ENCODE measurements around the gene MTFMT.

MTFMT gene

DNA sequence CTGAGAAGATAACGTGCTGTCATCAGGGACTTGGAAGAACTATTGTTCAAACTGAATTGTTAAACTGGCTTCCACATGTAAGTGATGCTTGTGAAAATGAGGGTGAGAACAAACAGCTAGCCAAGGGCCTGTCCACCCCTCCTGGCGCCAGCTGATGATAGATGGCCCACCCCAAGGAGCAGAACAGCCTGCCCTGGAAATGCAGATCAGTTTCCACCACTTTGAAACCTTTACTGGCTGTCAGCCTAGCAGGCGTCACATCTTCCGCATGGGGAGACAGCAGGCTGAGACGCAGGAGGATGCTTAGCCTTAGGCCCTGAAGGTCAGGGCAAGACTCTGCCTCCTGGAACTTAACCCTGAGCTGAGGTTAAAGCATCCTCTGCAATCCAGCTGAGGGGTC lies 9.4 kb upstream of the MTFMT start:
- no peak overlapping the region for H3K4me3 ChIP-seq (replicated peaks; ENCODE audit: low read depth, low read length)

DNA sequence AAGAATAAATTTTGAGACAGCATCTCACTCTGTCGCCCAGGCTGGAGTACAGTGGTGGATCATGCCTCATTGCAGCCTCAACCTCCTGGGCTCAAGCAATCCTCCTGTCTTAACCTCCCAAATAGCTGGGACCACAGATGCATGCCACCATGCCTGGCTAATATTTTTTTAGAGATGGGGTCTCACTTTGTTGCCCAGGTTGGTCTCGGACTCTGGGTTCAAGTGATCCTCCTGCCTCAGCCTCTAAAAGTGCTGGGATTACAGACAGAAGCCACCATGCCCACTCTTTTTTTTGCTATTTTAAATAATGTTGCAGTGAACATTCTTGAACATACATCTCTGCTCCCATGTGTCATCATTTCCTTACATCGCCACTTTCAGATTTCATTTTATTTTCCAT lies 9.0 kb upstream of the MTFMT start:
- H3K4me3 ChIP-seq (replicated peaks; ENCODE audit: low read depth, low read length), result no peak overlapping the region
- TF ChIP-seq, protein P1, sequence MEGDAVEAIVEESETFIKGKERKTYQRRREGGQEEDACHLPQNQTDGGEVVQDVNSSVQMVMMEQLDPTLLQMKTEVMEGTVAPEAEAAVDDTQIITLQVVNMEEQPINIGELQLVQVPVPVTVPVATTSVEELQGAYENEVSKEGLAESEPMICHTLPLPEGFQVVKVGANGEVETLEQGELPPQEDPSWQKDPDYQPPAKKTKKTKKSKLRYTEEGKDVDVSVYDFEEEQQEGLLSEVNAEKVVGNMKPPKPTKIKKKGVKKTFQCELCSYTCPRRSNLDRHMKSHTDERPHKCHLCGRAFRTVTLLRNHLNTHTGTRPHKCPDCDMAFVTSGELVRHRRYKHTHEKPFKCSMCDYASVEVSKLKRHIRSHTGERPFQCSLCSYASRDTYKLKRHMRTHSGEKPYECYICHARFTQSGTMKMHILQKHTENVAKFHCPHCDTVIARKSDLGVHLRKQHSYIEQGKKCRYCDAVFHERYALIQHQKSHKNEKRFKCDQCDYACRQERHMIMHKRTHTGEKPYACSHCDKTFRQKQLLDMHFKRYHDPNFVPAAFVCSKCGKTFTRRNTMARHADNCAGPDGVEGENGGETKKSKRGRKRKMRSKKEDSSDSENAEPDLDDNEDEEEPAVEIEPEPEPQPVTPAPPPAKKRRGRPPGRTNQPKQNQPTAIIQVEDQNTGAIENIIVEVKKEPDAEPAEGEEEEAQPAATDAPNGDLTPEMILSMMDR (IDR thresholded peaks at IDR 0.05; ENCODE audit: low read depth, low read length, missing control alignments), result no peak
- no peak for DNase-seq (ENCODE audit: extremely low read depth, low read depth)

More for the DNA sequence above, 9.4 kb upstream of the MTFMT start:
- TF ChIP-seq, protein P1 (IDR thresholded peaks at IDR 0.05; ENCODE audit: low read depth, low read length, missing control alignments), result no peak
- DNase-seq (ENCODE audit: extremely low read depth, low read depth), result no peak

DNA sequence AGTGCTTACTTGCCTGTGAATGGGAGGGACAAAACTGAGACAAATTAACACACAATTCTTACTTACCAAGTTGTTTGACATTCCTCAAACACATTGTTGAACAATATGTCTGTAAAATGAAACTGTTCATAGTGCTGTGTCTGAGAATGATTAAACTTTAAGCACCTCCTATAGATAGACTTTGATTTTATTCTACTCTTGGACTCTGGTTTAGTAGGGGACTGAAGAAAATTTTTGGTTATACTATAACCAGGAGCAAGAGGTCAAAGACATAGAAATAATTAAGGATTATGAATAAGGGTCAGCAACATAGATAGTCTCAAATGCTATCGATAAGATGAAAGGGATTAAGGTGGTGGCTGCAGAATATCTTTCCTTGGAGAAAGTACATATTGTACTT lies 7.9 kb upstream of the MTFMT start:
- no peak overlapping the region for H3K4me3 ChIP-seq (replicated peaks; ENCODE audit: low read depth, low read length)
- DNase-seq (ENCODE audit: extremely low read depth, low read depth), result no peak
- TF ChIP-seq, protein P1 (IDR thresholded peaks at IDR 0.05; ENCODE audit: low read depth, low read length, missing control alignments), result no peak

DNA sequence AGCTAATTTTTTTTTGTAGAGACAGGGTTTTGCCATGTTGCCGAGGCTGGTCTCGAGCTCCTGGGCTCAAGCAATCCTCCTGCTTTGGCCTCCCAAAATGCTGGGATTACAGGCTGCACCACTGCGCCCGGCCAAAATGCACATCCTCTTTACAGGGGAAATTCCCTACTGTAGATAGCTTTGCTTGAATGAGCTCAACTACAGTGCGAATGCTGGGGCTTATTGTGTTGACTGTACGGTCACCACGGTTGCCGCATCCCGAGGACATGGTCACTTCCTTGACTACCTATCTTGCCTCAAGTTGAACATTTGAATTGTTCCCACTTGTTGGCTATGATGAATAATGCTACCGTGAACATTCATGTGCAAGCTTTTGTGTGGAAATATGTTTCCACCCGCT lies 5.3 kb upstream of the MTFMT start:
- TF ChIP-seq, protein P1 (IDR thresholded peaks at IDR 0.05; ENCODE audit: low read depth, low read length, missing control alignments), result no peak
- DNase-seq (ENCODE audit: extremely low read depth, low read depth), result no peak
- no peak overlapping the region for H3K4me3 ChIP-seq (replicated peaks; ENCODE audit: low read depth, low read length)

DNA sequence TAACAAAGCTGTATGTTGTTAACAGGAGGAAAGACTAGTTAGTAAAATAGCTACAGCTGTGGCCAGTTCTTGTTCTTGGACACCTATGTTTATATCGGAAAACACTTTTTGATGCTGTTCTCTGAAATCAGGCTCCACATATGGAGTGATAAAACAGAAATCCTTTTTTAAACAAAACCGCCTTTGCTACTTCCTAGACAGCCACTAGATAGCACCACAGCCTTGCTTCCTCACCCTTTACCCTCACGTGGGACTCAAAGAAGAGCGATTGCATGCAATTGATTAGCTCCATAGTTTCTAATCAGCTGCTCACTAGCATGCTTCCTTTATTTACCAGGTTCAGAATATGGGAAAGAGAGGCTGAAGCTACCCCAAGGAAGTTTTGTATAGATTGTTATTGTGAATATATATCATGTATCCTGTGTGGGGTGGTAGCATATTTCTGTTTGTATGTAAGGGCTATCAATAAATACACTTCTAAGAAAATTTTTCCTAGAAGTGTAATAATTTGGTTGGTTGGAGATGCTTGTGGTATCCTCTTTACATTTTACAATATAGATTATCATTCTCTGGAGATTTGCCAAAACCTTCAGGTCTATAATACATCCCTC lies 4.3 kb upstream of the MTFMT start:
- peak; percentile 39 for DNase-seq (ENCODE audit: extremely low read depth, low read depth)

DNA sequence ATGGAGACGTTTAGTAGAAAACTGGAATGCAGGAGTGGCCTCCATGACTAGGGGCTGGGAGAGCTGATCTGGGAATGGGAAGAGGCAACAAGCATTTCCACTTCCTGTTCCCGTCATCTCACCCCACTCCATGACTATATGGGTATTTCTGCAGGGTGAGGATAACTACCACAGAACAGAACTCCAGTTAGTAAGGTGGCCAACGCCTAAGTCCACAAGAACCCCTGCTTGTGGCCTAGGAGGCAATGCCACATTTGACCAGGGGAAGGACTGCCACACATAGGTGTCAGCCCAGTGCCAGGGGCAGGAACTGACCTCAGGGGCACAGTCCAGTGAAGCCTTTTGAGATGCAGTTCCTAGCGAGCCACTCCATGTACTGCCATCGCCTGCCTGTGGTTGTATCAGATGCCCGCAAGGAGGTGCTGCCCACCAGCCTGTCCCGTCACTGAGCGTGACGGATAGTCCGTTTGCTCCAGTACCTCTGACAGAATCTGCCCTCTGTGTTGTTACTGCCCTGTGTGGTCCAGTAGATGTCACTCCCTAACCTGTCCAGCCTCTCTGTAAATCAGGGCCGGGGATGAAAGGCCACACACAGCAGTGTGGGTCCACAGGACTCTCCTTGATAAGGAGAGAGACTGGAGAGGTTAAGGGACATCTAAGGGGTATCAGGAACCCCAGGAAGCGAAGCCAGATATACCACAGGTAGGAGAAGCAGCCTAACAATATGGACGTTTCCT lies 3.5 kb upstream of the MTFMT start:
- no peak overlapping the region for H3K4me3 ChIP-seq (replicated peaks; ENCODE audit: low read depth, low read length)
- no peak for DNase-seq (ENCODE audit: extremely low read depth, low read depth)
- TF ChIP-seq, protein P1 (IDR thresholded peaks at IDR 0.05; ENCODE audit: low read depth, low read length, missing control alignments), result peak; percentile 55

More for the DNA sequence above, 4.3 kb upstream of the MTFMT start:
- H3K4me3 ChIP-seq (replicated peaks; ENCODE audit: low read depth, low read length), result no peak overlapping the region
- TF ChIP-seq, protein P1 (IDR thresholded peaks at IDR 0.05; ENCODE audit: low read depth, low read length, missing control alignments), result peak; percentile 69

Measured in HFF-Myc (cell line).